AG20443 (cell line): ENCODE measurements around the gene ADAMTS7.
"Not testable (repeated sequence)": the region's sequence is repeated elsewhere in the genome, so short reads cannot be mapped to it uniquely, and the experiment has no call there.

ENCODE experiments used
- DNase-seq: peaks from one replicate; pipeline ENCODE4 v3.0.0; 2012; ENCODE audit warnings: low spot score, mixed read lengths

ADAMTS7 gene

GRCh38 chr15:78811124-78811824, at the start of gene ADAMTS7:
ADAMTS7 (minus strand) TSS chr15:78811464; CDS start chr15:78811220, 244 bp downstream.
- peak; percentile 99 for DNase-seq

GRCh38 chr15:78859971-78860719, 48.9 kb upstream of the ADAMTS7 start:
- DNase-seq: peak; percentile 77

GRCh38 chr15:78855746-78856145, 44.5 kb upstream of the ADAMTS7 start:
- no peak for DNase-seq

- DNase-seq: no peak
Measured at GRCh38 chr15:78854833-78855372, 43.6 kb upstream of the ADAMTS7 start.

GRCh38 chr15:78853500-78853899, 42.2 kb upstream of the ADAMTS7 start:
- no peak for DNase-seq

- peak; percentile 5 for DNase-seq
Measured at GRCh38 chr15:78850941-78851755, 39.9 kb upstream of the ADAMTS7 start.

- DNase-seq: no peak
Measured at GRCh38 chr15:78850352-78850751, 39.1 kb upstream of the ADAMTS7 start.

- DNase-seq: not testable (repeated sequence)
Measured at GRCh38 chr15:78847387-78847906, 36.2 kb upstream of the ADAMTS7 start.

GRCh38 chr15:78846906-78847305, 35.6 kb upstream of the ADAMTS7 start:
- DNase-seq: not testable (repeated sequence)

- DNase-seq: no peak
Measured at GRCh38 chr15:78842519-78842918, 31.3 kb upstream of the ADAMTS7 start.

GRCh38 chr15:78841891-78842290, 30.6 kb upstream of the ADAMTS7 start:
- no peak for DNase-seq

- no peak for DNase-seq
Measured at GRCh38 chr15:78841376-78841706, 30.1 kb upstream of the ADAMTS7 start.

- DNase-seq: no peak
Measured at GRCh38 chr15:78840661-78841375, 29.6 kb upstream of the ADAMTS7 start.

- DNase-seq: not testable (repeated sequence)
Measured at GRCh38 chr15:78839151-78839550, 27.9 kb upstream of the ADAMTS7 start.

GRCh38 chr15:78838489-78838888, 27.2 kb upstream of the ADAMTS7 start:
- DNase-seq: peak; percentile 67

- DNase-seq: no peak
Measured at GRCh38 chr15:78837543-78837942, 26.3 kb upstream of the ADAMTS7 start.

- no peak for DNase-seq
Measured at GRCh38 chr15:78837131-78837530, 25.9 kb upstream of the ADAMTS7 start.

GRCh38 chr15:78836333-78836732, 25.1 kb upstream of the ADAMTS7 start:
- DNase-seq: no peak

- no peak for DNase-seq
Measured at GRCh38 chr15:78831229-78832207, 20.3 kb upstream of the ADAMTS7 start.

- DNase-seq: peak; percentile 46
Measured at GRCh38 chr15:78830514-78831228, 19.4 kb upstream of the ADAMTS7 start.
